ENCODE results near the gene MAP3K3. TPM values are rescaled to one million over a fixed set of nuclear protein-coding genes. Genes with fewer than 3 reads are reported as not detected.

The MAP3K3 gene
- total and polyA plus RNA-seq, 2 experiments from 2014 or later, result 6.1 to 24.6 TPM

DNA sequence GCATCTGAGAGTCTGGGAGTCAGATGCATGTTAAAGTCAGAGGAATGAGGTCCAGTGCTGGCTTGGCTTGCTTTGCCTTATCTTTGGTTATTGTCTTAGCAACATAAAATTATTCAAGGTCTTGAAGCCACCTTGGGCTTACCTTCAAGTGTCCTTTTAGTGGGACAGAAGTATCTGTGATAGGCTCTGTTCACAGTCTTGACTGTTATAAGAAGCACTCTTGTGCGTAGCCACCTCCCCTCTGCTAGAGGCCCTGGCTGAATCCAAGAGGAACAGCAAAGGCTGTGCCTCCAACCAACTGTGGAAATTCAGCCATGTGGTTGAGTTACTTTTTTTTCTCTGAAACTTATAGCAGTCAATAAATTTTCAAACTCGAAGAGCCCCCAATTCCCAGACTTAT is 8.6 kb upstream of the MAP3K3 start (continued):
- TF ChIP-seq ZNF462 (CRISPR knock-in tag; IDR thresholded peaks at IDR 0.05), result no peak
- no peak for TF ChIP-seq NANOG (IDR thresholded peaks at IDR 0.05; ENCODE audit: borderline replicate concordance)
- TF ChIP-seq CREB1 (CRISPR knock-in tag; IDR thresholded peaks at IDR 0.05; ENCODE audit: low read depth), result no peak
- TF ChIP-seq, protein P1, sequence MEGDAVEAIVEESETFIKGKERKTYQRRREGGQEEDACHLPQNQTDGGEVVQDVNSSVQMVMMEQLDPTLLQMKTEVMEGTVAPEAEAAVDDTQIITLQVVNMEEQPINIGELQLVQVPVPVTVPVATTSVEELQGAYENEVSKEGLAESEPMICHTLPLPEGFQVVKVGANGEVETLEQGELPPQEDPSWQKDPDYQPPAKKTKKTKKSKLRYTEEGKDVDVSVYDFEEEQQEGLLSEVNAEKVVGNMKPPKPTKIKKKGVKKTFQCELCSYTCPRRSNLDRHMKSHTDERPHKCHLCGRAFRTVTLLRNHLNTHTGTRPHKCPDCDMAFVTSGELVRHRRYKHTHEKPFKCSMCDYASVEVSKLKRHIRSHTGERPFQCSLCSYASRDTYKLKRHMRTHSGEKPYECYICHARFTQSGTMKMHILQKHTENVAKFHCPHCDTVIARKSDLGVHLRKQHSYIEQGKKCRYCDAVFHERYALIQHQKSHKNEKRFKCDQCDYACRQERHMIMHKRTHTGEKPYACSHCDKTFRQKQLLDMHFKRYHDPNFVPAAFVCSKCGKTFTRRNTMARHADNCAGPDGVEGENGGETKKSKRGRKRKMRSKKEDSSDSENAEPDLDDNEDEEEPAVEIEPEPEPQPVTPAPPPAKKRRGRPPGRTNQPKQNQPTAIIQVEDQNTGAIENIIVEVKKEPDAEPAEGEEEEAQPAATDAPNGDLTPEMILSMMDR (conservative IDR thresholded peaks at IDR 0.05; ENCODE audit: low read depth in 2 of 2), result no peak

GRCh38 chr17:63621229-63621683 is 961 bp upstream of the MAP3K3 start:
- peaks cover 5% of the 10 kb centered on the region for H3K27me3 Mint-ChIP-seq (ENCODE audit: insufficient read depth, low read depth, poor library complexity)
- peaks cover 20% of the 10 kb centered on the region for H3K4me1 Mint-ChIP-seq
- Histone ChIP-seq H3K4me2 (peak overlapping the region; percentile 72), H2AFZ (peak overlapping the region; percentile 69; the same call in 1 of the 2 replicates), H3K9me2 (ENCODE audit: insufficient read depth) (no peaks in the 10 kb centered on the region), H3K79me2 (replicated peaks; ENCODE audit: insufficient read depth) (peaks cover 29% of the 10 kb centered on the region), H4K20me1 (replicated peaks; ENCODE audit: insufficient read depth) (peaks cover 27% of the 10 kb centered on the region), H3K27ac (ENCODE audit: low read depth) (peak overlapping the region; percentile 87), H3K4me1 (ENCODE audit: insufficient read depth) (peaks cover 13% of the 10 kb centered on the region), H3K4me3 (peak overlapping the region; percentile 61), H3K27me3 (ENCODE audit: insufficient read depth) (no peaks in the 10 kb centered on the region), H3K36me3 (ENCODE audit: insufficient read depth) (no peaks in the 10 kb centered on the region), H3F3A (replicated peaks; ENCODE audit: low read depth) (0 out of 2 replicates have a peak, but pooled peaks cover 6% of the 10 kb centered on the region)
- no peaks in the 10 kb centered on the region for H3K9me3 Mint-ChIP-seq
- no peaks in the 10 kb centered on the region for H3K36me3 Mint-ChIP-seq (ENCODE audit: low read depth)
- H3K27ac Mint-ChIP-seq, result no peak overlapping the region
- H3K4me3 Mint-ChIP-seq, result peak overlapping the region; percentile 81
- ATAC-seq (peak; percentile 75), DNase-seq (ENCODE audit: low spot score) (peak; percentile 88)
- TF ChIP-seq EZH2phosphoT487 (IDR thresholded peaks at IDR 0.05; ENCODE audit: unreplicated experiment) (no peak), ETS1 (IDR thresholded peaks at IDR 0.05) (no peak), ZNF462 (CRISPR knock-in tag; IDR thresholded peaks at IDR 0.05) (no peak), CREB1 (CRISPR knock-in tag; IDR thresholded peaks at IDR 0.05; ENCODE audit: low read depth) (no peak)
